GM19395 (cell line): Measurements from ENCODE around the gene NELFCD.
"Not testable (repeated sequence)": the region's sequence is repeated elsewhere in the genome, so short reads cannot be mapped to it uniquely, and the experiment has no call there.

Source experiments
- ATAC-seq: cut with Tn5 transposase; IDR thresholded peaks from one replicate; pipeline ENCODE4 v1.9.1; 2021; ENCODE audit warnings: mild to moderate bottlenecking, moderate library complexity; ENCODE audit not compliant: unreplicated experiment

The NELFCD gene

DNA sequence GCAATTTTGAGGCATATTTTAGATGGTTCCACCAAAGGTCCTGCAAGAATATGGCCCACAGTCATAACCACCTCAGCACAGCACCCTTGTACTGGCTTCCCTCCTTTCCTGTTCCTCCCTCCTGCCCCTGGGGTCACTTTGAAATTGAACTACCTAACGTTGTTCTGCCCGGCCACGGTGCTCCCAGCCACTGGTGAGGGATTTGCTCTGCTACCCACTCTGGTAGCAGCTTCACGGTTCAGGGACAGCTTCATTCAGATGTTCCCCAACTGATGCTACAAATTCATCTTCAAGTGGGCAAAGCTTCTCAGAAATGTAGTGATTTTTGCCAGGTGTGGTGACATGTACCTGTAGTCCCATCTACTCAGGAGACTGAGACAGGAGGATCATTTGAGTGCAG is 7.9 kb upstream of the NELFCD start:
- ATAC-seq = no peak

GRCh38 chr20:58973866-58974265 is 7.2 kb upstream of the NELFCD start:
- no peak for ATAC-seq

- ATAC-seq = no peak
These were observed 5.7 kb upstream of the NELFCD start for GRCh38 chr20:58975353-58975752.

DNA sequence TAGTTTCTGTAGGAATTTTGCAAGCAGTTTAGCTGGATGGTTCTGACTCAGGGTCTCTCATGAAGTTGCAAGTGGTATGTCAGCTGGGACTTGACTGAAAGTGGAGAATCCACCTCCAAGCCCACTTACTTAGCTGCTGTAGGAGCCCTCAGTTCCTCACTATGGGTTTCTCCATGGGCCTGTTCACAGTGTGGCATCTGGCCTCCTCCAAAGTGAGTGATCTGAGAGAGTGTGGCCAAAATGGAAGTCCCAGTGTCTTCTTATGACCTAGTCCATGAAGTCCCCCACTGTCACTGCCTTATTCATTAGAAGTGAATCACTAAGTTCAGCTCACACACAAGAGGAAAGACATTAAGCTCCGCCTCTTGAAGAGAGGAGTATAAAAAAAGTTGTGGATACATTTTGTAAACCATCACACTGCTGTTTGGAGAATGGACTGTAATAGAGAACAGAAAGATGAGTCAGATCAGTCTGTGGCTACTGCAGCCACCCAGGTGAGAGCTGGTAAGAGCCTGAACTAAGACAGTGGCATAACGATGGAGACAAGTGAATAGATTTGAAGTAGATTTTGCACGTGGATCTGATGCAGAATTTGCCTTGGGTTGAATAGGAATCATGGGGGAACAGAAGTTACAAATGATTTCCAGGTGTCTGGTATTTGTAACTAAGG is 4.9 kb upstream of the NELFCD start:
- ATAC-seq = no peak

GRCh38 chr20:58978351-58979190 is 2.5 kb upstream of the NELFCD start:
- no peak for ATAC-seq

DNA sequence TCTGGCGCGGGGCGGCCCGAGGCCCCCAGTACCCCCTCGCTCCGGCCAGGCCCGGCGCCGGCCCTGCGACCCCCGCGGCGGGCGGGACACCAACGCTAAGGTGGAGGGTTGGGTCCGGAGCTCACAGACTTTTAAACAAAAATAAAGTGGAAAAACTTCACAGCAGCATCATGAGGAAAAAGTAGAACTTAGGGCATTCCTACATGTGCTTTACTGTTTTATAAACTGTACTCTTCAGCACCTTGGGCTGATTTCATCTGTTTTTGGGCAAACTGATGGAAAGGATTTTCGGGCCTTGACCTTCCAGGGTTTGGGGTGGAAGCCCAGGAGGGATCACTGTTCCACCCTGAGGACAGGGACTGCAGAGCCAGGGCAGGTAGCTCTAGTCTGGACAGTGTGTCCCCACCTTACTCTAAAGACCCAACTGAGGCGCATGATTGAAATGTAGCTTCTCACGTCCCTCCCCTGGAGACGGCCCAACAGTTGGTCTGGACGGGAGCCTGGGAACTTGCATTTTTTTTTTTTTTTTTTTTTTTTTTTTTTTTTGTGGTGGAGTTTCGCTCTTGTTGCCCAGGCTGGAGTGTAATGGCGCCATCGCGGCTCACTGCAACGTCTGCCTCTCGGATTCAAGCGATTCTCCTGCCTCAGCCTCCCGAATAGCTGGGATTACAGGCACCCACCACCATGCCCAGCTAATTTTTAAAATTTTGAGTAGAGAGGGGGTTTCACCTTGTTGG is 740 bp downstream of the NELFCD start:
- peak; percentile 3 for ATAC-seq

DNA sequence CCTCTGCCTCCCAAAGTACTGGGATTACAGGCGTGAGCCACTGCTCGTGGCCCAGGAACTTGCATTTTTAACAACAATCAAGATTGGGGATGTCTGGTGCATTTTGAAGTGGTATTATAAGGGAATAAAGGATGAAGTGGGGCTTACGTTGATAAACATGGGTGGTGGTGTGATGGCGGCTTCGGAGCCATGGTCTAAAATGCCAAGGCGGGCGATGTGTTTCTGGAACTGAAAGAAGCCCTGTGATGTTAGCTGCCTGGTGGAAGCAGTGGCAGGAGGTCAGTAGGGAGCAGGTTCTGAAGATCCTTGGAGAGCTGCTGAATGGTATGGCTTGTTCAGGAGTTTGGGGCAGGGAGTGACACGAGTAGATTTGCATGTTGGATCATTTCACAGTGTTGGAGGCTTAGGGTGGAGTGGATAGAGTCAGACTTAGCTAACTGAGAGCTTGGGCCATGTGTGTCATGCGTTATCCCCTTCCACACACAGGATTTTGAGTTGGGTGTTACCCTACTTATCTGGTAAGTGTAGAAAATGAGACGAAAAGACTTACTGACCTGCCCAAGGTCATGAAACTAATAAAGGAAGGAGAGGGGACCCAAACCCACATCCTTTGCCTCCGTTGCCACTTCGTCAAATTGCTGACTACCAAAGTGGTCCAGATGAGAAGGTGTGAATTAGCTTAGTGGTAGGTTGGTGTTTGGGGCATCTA is 1.5 kb downstream of the NELFCD start:
- ATAC-seq = no peak

DNA sequence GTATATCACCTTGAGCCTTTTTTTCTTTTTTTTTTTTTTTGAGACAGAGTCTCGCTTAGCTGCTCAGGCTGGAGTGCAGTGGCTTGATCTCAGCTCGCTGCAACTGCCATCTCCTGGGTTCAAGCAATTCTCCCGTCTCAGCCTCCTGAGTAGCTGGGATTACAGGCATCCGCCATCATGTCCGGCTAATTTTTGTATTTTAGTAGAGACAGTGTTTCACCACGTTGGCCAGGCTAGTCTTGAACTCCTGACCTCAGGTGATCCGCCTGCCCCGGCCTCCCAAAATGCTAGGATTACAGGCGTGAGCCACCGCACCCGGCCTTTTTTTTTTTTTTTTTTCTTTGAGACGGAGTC is 2.0 kb downstream of the NELFCD start:
- ATAC-seq = not testable (repeated sequence)

DNA sequence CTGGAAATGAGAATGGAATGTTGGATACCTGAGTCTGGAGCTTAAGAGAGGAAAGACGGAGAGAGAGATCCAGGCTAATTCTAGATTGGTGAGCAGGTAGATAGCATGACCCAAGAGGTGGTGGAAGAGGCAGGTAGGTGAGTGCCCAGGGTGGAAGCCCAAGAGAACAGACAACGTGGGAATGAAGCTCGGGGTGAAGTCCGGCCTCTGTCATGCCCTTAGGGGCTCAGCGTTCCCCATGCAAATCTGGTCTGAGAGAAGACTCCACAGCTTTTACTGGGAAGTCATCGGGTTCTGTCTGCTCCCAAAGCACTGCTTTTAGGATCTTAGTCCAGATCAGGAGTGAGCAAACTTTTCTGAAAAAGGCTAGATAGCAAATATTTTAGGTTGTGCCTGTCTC is 3.6 kb downstream of the NELFCD start:
- no peak for ATAC-seq

- no peak for ATAC-seq
These were observed 4.6 kb downstream of the NELFCD start for GRCh38 chr20:58985656-58986055.

GRCh38 chr20:58986286-58986967 is 5.4 kb downstream of the NELFCD start:
- no peak for ATAC-seq

GRCh38 chr20:58986968-58987517 is 6.0 kb downstream of the NELFCD start:
- no peak for ATAC-seq

DNA sequence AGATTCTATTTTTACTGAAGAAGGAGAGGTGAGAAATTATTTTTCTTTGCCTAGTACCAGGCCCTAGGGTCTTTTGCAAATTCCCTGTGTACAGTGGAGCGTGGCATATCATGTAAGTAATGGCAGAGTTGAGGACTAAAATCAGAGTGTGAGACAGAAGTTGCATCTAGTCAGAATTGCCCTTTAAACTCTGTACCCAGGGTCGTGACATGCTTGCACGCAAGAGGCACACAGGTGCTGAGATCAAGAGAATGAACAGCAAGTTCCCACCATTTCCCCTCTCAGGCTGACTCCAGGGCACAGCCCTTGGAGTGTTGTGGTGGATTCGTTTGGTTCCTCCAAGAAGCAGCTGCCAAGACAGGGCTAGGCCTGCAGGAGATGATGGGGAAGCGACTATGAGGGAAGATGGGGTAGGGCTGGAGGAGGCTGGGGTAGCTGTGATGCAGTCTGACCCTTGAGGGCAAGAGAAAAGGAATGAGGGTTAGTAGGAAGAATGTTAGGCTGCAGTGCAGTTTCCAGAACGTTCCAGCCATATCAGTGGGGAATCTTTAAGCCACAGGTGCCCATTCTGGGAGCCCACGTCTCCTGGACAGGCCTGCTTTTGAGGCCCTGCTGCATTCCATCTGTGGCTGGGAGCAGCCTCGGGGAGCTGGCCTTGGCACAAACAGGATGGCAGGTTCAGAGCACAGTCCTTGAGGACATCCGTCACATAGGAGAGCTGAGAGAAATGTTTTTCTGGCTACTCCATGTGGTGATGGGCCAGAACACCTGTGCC is 6.9 kb downstream of the NELFCD start:
- ATAC-seq = no peak

- ATAC-seq = no peak
These were observed 7.5 kb downstream of the NELFCD start for GRCh38 chr20:58988565-58988882.

DNA sequence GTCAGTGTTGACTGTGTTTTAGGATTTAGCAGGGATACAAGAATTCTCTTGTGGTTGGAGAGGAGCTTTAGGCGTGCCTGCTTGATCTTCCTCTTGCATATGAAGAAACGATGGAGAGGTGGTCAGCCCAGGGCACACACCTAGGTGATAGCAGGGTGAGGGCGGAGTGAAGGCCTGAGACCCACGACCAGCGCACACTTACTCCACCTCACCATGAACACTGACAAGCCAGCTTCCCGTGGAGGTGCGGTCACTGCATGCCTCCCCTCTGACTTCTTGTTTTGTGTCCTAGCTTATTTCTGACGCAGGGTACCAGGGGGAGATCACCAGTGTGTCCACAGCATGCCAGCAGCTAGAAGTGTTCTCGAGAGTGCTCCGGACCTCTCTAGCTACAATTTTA is 8.1 kb downstream of the NELFCD start:
- ATAC-seq = no peak

DNA sequence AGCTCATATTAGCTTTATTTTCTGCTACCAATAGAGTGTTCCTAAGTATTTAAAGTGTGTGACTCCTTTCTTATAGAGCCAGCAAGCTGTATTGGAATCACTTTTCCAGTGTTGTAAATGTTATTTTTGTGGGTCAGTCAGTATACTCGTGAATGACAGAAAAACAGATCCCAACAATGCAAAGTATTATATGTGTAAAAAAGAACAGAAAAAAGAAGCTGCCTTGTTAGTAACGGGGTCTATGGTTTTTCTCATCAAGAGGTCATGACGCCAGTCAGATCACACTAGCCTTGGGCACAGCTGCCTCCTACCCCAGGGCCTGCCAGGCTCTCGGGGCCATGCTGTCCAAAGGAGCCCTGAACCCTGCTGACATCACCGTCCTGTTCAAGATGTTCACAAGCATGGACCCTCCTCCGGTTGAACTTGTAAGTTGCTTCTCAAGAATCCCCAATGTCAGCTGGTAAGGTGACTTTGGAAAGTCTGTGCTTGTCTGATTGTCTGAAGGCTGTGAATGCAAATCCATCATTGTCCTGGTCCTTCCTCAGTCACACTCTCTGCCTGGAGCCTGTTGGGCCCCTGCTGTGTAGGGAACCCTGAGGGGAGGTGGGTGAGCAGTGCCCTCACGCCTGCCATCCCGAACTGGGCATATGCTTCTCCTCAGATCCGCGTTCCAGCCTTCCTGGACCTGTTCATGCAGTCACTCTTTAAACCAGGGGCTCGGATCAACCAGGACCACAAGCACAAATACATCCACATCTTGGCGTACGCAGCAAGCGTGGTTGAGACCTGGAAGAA is 9.8 kb downstream of the NELFCD start:
- ATAC-seq = no peak

DNA sequence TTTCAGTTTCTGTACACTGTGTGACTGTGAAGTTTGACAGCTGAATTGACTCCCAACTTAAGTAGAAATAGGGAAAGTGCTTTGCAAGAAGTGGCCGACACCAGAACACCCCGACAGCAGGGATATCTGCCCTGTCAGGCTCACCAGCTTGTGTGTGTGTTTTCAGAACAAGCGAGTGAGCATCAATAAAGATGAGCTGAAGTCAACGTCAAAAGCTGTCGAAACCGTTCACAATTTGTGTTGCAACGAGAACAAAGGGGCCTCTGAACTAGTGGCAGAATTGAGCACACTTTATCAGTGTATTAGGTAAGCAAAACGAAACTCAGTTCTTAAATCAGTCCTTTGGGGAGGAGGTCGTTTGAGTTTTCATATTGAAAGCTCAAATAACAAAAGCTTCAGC is 10.7 kb downstream of the NELFCD start:
- ATAC-seq = no peak

- ATAC-seq = no peak
These were observed 11.9 kb downstream of the NELFCD start for GRCh38 chr20:58992911-58993310.
